ENCODE results near the gene RABIF. TPM values are rescaled to one million over a fixed set of nuclear protein-coding genes. Genes with fewer than 3 reads are reported as not detected.
A peak's percentile ranks its signal among the peaks of the same experiment; 100 is the strongest.
"Not testable (repeated sequence)": the region's sequence is repeated elsewhere in the genome, so short reads cannot be mapped to it uniquely, and the experiment has no call there.

The RABIF gene
- total RNA-seq, 4 donors from 2014 or later = 5.1 to 11.2 (median 10.6) TPM

DNA sequence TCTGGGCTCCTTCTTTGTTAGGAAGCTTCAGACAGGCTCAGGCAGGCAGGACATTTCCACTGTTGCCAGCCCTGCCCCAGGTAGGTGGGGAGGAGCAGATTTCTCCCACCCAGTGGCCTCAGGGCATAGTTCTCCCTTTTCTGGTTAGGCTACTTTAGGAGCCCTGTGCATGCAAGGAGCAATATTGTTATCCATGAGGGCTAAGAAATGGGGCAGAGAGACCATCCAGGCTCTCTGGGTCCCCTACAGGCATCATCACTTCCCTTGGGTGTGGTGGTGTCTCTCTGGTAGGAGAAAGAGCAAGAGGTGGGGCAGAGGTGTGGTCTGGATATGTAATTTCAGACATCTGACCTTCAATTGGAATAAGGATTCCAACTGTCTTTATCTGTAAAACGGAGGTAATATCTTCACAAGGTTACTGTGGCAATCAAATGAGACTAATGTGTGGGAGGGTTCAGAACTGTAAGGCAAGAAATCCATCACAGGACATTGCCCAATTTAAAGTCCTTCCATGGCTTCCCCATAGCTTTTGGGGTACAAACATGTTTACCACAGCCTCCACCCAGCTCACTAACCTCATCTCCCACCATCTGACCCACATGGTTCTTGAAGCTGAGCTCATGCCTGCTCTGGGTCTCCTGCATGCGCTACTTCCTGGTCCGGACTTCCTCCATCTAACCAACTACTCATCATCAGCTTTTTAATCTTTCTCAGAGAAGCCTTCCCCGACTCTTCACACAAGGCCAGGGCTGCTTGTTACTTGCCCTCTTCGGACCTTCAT lies 52.1 kb downstream of the RABIF start:
- Histone ChIP-seq H3K9me3 (no peaks in the 10 kb centered on the region), H3K4me3 (no peak overlapping the region), H3K27ac (peak overlapping the region; percentile 71), H3K4me1 (peaks cover 36% of the 10 kb centered on the region), H3K36me3 (no peaks in the 10 kb centered on the region), H3K27me3 (no peaks in the 10 kb centered on the region)
- 60% methylated on average over 5 of the region's 5 CpGs for WGBS
- TF ChIP-seq CTCF (IDR thresholded peaks at IDR 0.05) = no peak
- no peak for TF ChIP-seq EP300 (IDR thresholded peaks at IDR 0.05)
- TF ChIP-seq POLR2AphosphoS5 (IDR thresholded peaks at IDR 0.05) = no peak
- no peak for TF ChIP-seq POLR2A (IDR thresholded peaks at IDR 0.05)
- DNase-seq (ENCODE audit: low spot score in 2 of 2) = no peak

- peaks cover 36% of the 10 kb centered on the region for H3K4me1 ChIP-seq
- TF ChIP-seq EP300 (IDR thresholded peaks at IDR 0.05) (no peak), CTCF (IDR thresholded peaks at IDR 0.05) (no peak), POLR2AphosphoS5 (IDR thresholded peaks at IDR 0.05) (no peak), POLR2A (IDR thresholded peaks at IDR 0.05) (no peak)
- H3K9me3 ChIP-seq = no peaks in the 10 kb centered on the region
- no peaks in the 10 kb centered on the region for H3K36me3 ChIP-seq
- WGBS = 45% methylated on average over 3 of the region's 3 CpGs
- H3K4me3 ChIP-seq = no peak overlapping the region
- H3K27ac ChIP-seq = peak overlapping the region; percentile 71
- no peak for DNase-seq (ENCODE audit: low spot score in 2 of 2)
- no peaks in the 10 kb centered on the region for H3K27me3 ChIP-seq
These were observed 53.3 kb downstream of the RABIF start for GRCh38 chr1:202835548-202836072.

DNA sequence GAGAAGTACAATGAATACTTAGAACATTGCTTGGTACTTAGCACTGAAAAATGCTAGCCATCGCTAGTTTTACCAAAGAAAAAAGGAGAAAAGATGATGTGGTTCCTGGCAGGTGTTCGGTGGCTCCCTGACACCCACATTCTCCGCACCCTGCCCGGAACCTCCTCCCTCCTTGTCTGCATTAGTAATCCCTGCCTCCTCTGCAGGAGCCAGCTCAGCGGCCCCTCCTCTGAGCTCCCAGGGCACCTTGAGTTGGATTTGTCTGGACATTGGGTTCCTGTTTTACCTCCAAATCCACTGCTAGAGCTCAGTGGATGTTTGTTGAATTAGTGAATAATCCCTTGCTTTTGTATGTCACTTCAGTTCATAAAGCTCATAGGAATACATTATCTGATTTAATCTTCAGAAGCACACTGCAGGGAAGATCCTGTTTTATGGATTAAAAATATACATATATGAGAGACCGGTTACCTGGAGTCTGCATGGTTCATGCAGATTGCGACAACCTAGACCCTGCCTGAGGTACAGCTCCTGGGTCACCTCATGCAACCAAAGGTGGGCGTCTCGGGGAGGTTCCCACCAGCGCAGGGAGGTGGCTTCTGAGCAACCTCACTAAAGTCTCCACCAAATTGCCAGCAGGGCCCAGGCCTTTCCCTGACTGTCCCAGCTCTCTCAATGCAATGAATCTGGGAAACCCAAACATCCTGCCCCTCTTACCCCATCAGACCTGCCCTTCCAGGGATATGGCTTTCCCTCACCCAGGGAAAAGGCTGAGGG lies 54.0 kb downstream of the RABIF start:
- Histone ChIP-seq H3K4me1 (peaks cover 36% of the 10 kb centered on the region), H3K9me3 (no peaks in the 10 kb centered on the region), H3K36me3 (no peaks in the 10 kb centered on the region), H3K27me3 (no peaks in the 10 kb centered on the region), H3K4me3 (no peak overlapping the region), H3K27ac (peak overlapping the region; percentile 71)
- WGBS = 56% methylated on average over 10 of the region's 10 CpGs
- TF ChIP-seq EP300 (IDR thresholded peaks at IDR 0.05) (no peak), POLR2AphosphoS5 (IDR thresholded peaks at IDR 0.05) (no peak), CTCF (IDR thresholded peaks at IDR 0.05) (no peak), POLR2A (IDR thresholded peaks at IDR 0.05) (no peak)
- DNase-seq (ENCODE audit: low spot score in 2 of 2) = no peak

GRCh38 chr1:202831906-202832305 lies 57.0 kb downstream of the RABIF start:
- 70% methylated on average over 3 of the region's 3 CpGs for whole genome bisulfite sequencing
- DNase-seq (ENCODE audit: low spot score in 2 of 2) = no peak
- H3K27ac ChIP-seq = no peak overlapping the region
- H3K36me3 ChIP-seq = no peaks in the 10 kb centered on the region
- H3K27me3 ChIP-seq = no peaks in the 10 kb centered on the region
- peaks cover 25% of the 10 kb centered on the region for H3K4me1 ChIP-seq
- H3K9me3 ChIP-seq = no peaks in the 10 kb centered on the region
- TF ChIP-seq POLR2A (IDR thresholded peaks at IDR 0.05) (no peak), POLR2AphosphoS5 (IDR thresholded peaks at IDR 0.05) (no peak), EP300 (IDR thresholded peaks at IDR 0.05) (no peak), CTCF (IDR thresholded peaks at IDR 0.05) (no peak)
- no peak overlapping the region for H3K4me3 ChIP-seq

GRCh38 chr1:202829223-202829622 lies 59.7 kb downstream of the RABIF start:
- 94% methylated on average over 9 of the region's 9 CpGs for WGBS

More at GRCh38 chr1:202829223-202829622, 59.7 kb downstream of the RABIF start:
- H3K4me3 ChIP-seq; DNase-seq (ENCODE audit: low spot score in 2 of 2); H3K27ac ChIP-seq; H3K9me3 ChIP-seq; H3K27me3 ChIP-seq; H3K36me3 ChIP-seq; H3K4me1 ChIP-seq: not testable (repeated sequence)

Other genes starting within 250 kb of the RABIF start
- gene SYT2, start 178.7 kb downstream of the RABIF start, total RNA-seq = under 1 TPM in 1 of 4 donors, not detected in 3; 0.11 TPM
- gene KDM5B, start 80.7 kb downstream of the RABIF start, total RNA-seq = 100 to 1,000 TPM in 1 of 4 donors, 10 to 100 TPM in 3; 76.1 to 165 (median 89.4) TPM
- 1 to 10 TPM in 3 of 4 donors, not detected in 1; 1.4 to 7.0 (median 3.7) TPM for gene PCAT6, start 78.2 kb downstream of the RABIF start, total RNA-seq
- gene KLHL12, start 38.1 kb upstream of the RABIF start, total RNA-seq = 10 to 100 TPM; 13.4 to 19.6 (median 15.1) TPM
- gene ADIPOR1, start 69.2 kb upstream of the RABIF start, total RNA-seq = 100 to 1,000 TPM; 124 to 190 (median 169) TPM
- 100 to 1,000 TPM; 136 to 212 (median 176) TPM for gene CYB5R1, start 78.1 kb upstream of the RABIF start, total RNA-seq
- 10 to 100 TPM; 62.0 to 95.5 (median 68.6) TPM for gene TMEM183A, start 118.2 kb upstream of the RABIF start, total RNA-seq
- 10 to 100 TPM in 1 of 4 donors, 1 to 10 TPM in 1, under 1 TPM in 2; 0.26 to 38.7 (median 1.5) TPM for gene PPFIA4, start 137.3 kb upstream of the RABIF start, total RNA-seq
- not detected for gene MYOG, start 196.9 kb upstream of the RABIF start, total RNA-seq
- gene ADORA1, start 238.6 kb upstream of the RABIF start, total RNA-seq = 1 to 10 TPM; 3.4 to 8.2 (median 5.6) TPM

Data from suprapubic skin (tissue), 4 donors.